Stomach (tissue), 4 donors: ENCODE results near the gene CYP26B1.

Source experiments
- CTCF ChIP-seq, 7 experiments: fragments of 450-650 bp in 4 of 7; fragments of 200-600 bp in 3 of 7; sonication (generic) in 3 of 7; IDR thresholded peaks; one replicate each; pipeline ENCODE4 v1.5.1; 2016 to 2019; ENCODE audit warnings: antibody characterized with exemption in 7 of 7, control low read depth in 2 of 7, mild to moderate bottlenecking in 1 of 7
- POLR2A ChIP-seq, 4 donors: fragments of 450-650 bp; IDR thresholded peaks; one replicate each; pipeline ENCODE4 v1.6.1; 2016; ENCODE audit warnings: antibody characterized with exemption in 4 of 4, control low read depth in 2 of 4, mild to moderate bottlenecking in 1 of 4, moderate library complexity in 1 of 4
- POLR2AphosphoS5 ChIP-seq, 3 donors: sonication (generic); formaldehyde crosslinking; IDR thresholded peaks; one replicate each; pipeline ENCODE4 v1.6.1; 2016; ENCODE audit warnings: antibody characterized with exemption in 3 of 3

GRCh38 chr2:72155737-72156136 lies 8.1 kb upstream of the CYP26B1 start:
- TF ChIP-seq CTCF (IDR thresholded peaks at IDR 0.05) (no peak), POLR2AphosphoS5 (IDR thresholded peaks at IDR 0.05) (no peak), POLR2A (IDR thresholded peaks at IDR 0.05) (no peak)
